Measurements from ENCODE around the gene EIF2AK2.

DNA sequence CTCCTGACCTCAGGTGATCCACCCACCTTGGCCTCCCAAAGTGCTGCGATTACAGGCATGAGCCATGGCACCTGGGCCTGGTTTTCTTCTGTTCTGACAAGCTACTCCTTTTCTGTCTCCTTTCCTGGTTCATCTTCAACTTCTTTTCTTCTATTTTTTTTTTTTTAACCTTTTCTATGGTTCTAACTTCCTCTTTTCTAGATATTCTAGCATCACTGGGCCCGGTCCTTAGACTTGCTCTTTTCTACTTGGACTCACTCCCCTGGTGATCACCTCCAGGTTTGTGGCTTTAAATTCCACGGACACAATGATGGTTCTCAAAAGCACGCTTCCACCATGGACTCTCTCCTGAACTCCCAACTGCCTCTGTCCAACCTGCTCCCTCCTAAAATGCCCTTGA is 2.0 kb downstream of the EIF2AK2 start:
- TF ChIP-seq POLR2A (IDR thresholded peaks at IDR 0.05): no peak
- TF ChIP-seq, protein P1, sequence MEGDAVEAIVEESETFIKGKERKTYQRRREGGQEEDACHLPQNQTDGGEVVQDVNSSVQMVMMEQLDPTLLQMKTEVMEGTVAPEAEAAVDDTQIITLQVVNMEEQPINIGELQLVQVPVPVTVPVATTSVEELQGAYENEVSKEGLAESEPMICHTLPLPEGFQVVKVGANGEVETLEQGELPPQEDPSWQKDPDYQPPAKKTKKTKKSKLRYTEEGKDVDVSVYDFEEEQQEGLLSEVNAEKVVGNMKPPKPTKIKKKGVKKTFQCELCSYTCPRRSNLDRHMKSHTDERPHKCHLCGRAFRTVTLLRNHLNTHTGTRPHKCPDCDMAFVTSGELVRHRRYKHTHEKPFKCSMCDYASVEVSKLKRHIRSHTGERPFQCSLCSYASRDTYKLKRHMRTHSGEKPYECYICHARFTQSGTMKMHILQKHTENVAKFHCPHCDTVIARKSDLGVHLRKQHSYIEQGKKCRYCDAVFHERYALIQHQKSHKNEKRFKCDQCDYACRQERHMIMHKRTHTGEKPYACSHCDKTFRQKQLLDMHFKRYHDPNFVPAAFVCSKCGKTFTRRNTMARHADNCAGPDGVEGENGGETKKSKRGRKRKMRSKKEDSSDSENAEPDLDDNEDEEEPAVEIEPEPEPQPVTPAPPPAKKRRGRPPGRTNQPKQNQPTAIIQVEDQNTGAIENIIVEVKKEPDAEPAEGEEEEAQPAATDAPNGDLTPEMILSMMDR (IDR thresholded peaks at IDR 0.05): no peak

All from adrenal gland (tissue), 5 donors.